Measurements from ENCODE around the gene SLC25A51. TPM values are rescaled to one million over a fixed set of nuclear protein-coding genes. Genes with fewer than 3 reads are reported as not detected.

The SLC25A51 gene, protein sequence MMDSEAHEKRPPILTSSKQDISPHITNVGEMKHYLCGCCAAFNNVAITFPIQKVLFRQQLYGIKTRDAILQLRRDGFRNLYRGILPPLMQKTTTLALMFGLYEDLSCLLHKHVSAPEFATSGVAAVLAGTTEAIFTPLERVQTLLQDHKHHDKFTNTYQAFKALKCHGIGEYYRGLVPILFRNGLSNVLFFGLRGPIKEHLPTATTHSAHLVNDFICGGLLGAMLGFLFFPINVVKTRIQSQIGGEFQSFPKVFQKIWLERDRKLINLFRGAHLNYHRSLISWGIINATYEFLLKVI
- 16.4 TPM for polyA plus RNA-seq (2013, experiment 1 of 2)
- 16.6 TPM for polyA plus RNA-seq (2013, experiment 2 of 2)

DNA sequence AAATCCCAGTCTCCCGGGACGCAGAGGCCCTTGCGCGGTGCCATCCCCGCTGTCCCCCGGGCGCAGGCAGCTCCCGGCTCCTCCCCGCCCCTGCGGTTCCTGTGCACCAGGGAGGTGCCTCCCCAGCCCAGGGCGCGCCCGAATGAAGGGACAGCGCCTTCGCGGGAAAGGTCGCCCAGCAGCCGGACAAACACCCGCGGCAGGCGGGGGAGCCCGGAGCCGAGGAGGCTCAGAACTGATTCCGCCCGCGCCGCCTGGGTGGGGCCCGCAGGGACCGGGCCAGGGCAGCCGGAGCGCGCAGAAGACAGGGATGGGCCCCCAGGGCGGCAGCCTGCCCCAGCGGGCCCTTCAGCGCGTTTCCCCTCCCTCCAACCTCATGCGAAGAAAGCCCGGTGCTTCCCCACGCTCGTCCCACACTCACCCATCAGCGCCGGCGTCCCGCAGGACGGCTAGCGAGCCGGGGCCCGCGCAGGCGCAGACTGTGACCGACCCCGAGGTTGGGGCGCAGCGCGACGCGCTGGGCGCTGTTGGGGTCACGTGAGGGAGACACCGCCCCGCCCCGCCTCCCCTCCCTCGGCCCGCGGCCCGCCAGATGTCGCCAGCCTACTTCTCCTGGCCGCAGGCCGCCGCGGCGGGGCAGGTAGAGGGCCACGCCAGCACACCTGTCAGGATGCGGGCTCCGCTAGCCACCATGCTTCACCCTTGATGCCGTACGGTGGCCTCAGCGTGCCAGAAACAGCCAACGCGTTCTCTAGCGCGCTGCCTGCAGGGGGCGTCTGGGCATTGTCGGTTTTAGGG is at the start of gene SLC25A51:
TSS of gene SLC25A51 (minus strand) at position 481 of the 798 bp plus-strand sequence. CDS start 15,577 bp downstream, outside the sequence.
- Histone ChIP-seq H3K4me3 (ENCODE audit: low read length in 2 of 2) (peak within 1 kb of the TSS; percentile 68 to 95), H3K23ac (ENCODE audit: low read depth, low read length, poor library complexity) (peak within 1 kb of the TSS; percentile 92), H3K4me2 (ENCODE audit: insufficient read depth, low read length, poor library complexity, severe bottlenecking) (peak within 1 kb of the TSS; percentile 75), H3K4me1 (ENCODE audit: control insufficient read depth in 2 of 2, insufficient read depth in 1 of 2, low read depth in 1 of 2, low read length in 2 of 2) (peaks cover 8 to 14% of the 10 kb centered on the region in 2 donors), H3K27me3 (ENCODE audit: control insufficient read depth in 3 of 3, insufficient read depth in 3 of 3, low read depth in 1 of 3, low read length in 3 of 3) (no peaks in the 10 kb centered on the region), H3K4ac (ENCODE audit: low read length) (no peak within 1 kb of the TSS), H2BK15ac (ENCODE audit: low read length) (peak within 1 kb of the TSS; percentile 35), H4K8ac (ENCODE audit: low read depth, low read length) (no peak within 1 kb of the TSS), H2BK5ac (ENCODE audit: low read length) (peak within 1 kb of the TSS; percentile 69), H2BK12ac (ENCODE audit: low read length) (peak within 1 kb of the TSS; percentile 46), H3K36me3 (replicated peaks in 1 of 2; ENCODE audit: control insufficient read depth in 2 of 2, insufficient read depth in 2 of 2, low read length in 2 of 2) (peaks cover 3 to 26% of the 10 kb centered on the region in 2 donors), H3K27ac (replicated peaks; ENCODE audit: low read length) (peak within 1 kb of the TSS; percentile 55), H2AFZ (ENCODE audit: low read length) (peak within 1 kb of the TSS; percentile 100), H2BK120ac (ENCODE audit: low read depth, low read length) (peak within 1 kb of the TSS; percentile 27), H3K14ac (ENCODE audit: low read length) (no peak within 1 kb of the TSS), H3K79me1 (ENCODE audit: low read depth, low read length) (no peaks in the 10 kb centered on the region), H4K91ac (ENCODE audit: low read depth, low read length, poor library complexity) (no peak within 1 kb of the TSS), H3K18ac (ENCODE audit: low read length) (peak within 1 kb of the TSS; percentile 93), H3K9ac (ENCODE audit: low read depth, low read length, poor library complexity) (peak within 1 kb of the TSS; percentile 96), H3K9me3 (replicated peaks in 1 of 2; ENCODE audit: control insufficient read depth in 2 of 2, insufficient read depth in 1 of 2, low read depth in 1 of 2, low read length in 2 of 2) (no peaks in the 10 kb centered on the region), H2AK5ac (ENCODE audit: low read depth, low read length) (peak within 1 kb of the TSS; percentile 42)
- peak; percentile 93 for DNase-seq (ENCODE audit: low spot score)
- no CpG with 5 or more reads among the region's 84 CpGs for WGBS, 2 donors (ENCODE audit: extremely low coverage in 2 of 2, insufficient read length in 2 of 2, insufficient replicate concordance in 1 of 2)

DNA sequence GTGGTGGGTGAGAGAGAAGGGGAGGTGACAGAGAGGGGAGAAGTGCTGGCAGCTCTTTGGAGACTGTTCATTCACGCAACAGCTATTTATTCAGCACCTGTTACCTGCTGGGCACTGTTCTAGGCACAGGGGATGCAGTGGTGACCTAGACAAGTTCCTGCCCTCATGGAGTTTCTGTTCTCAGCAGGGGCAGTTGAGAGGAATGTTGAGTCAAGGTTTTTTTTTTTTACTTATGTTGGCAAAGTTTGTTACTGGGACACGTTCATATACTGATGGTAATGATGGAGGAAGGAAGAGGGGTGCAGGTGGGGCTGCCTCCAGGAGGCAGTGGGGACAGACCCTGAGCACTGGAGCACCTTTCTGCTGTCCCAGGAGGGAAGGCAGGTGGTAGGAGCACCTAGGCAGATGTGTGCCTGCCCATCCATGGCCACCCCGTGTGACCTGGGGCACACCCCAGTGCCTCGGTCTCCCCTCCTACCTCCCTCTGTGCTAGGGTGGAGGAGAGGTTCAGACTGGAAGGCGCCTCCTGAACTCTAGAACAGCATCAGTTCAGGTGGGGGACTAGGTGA is 49.4 kb upstream of the SLC25A51 start:
- Histone ChIP-seq H3K4me2 (ENCODE audit: insufficient read depth, low read length, poor library complexity, severe bottlenecking) (no peak overlapping the region), H3K27ac (replicated peaks; ENCODE audit: low read length) (no peak overlapping the region)

DNA sequence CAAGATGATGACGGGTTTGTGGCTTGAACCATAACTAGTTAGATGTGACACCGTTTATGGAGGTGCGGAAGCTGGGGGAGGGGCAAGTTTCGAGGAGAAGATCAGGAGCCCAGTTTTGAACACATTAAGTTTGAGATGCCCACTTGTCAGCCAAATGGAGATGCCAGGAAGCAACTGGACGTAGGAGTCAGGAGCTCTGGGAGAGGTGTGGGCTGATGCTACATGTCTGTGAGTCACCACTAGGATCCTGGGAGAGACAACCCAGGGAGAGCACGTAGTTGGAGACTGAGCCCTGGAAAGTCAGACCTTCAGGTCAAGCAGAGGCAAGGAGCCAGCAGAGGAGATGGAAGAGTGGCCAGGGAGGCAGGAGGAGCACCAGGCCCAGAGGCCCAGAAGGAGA is 48.8 kb upstream of the SLC25A51 start:
- H3K79me1 ChIP-seq (ENCODE audit: low read depth, low read length), result no peaks in the 10 kb centered on the region
- no peaks in the 10 kb centered on the region for H3K9me3 ChIP-seq (replicated peaks in 1 of 2; ENCODE audit: control insufficient read depth in 2 of 2, insufficient read depth in 1 of 2, low read depth in 1 of 2, low read length in 2 of 2)
- no peak overlapping the region for H3K4ac ChIP-seq (ENCODE audit: low read length)
- no peak overlapping the region for H3K23ac ChIP-seq (ENCODE audit: low read depth, low read length, poor library complexity)
- no peak overlapping the region for H4K8ac ChIP-seq (ENCODE audit: low read depth, low read length)
- H3K18ac ChIP-seq (ENCODE audit: low read length), result peak overlapping the region; percentile 51
- no peak overlapping the region for H3K4me2 ChIP-seq (ENCODE audit: insufficient read depth, low read length, poor library complexity, severe bottlenecking)
- H3K27me3 ChIP-seq (ENCODE audit: control insufficient read depth in 3 of 3, insufficient read depth in 3 of 3, low read depth in 1 of 3, low read length in 3 of 3), result no peaks in the 10 kb centered on the region
- H3K14ac ChIP-seq (ENCODE audit: low read length), result no peak overlapping the region
- peak overlapping the region; percentile 42 for H2BK15ac ChIP-seq (ENCODE audit: low read length)
- H3K9ac ChIP-seq (ENCODE audit: low read depth, low read length, poor library complexity), result no peak overlapping the region
- H2AK5ac ChIP-seq (ENCODE audit: low read depth, low read length), result no peak overlapping the region
- H2BK12ac ChIP-seq (ENCODE audit: low read length), result no peak overlapping the region
- no peak overlapping the region for H3K27ac ChIP-seq (replicated peaks; ENCODE audit: low read length)
- H2BK120ac ChIP-seq (ENCODE audit: low read depth, low read length), result no peak overlapping the region
- H2AFZ ChIP-seq (ENCODE audit: low read length), result no peak overlapping the region
- peaks cover 0 to 2% of the 10 kb centered on the region in 2 donors for H3K4me1 ChIP-seq (ENCODE audit: control insufficient read depth in 2 of 2, insufficient read depth in 1 of 2, low read depth in 1 of 2, low read length in 2 of 2)
- H3K36me3 ChIP-seq (replicated peaks in 1 of 2; ENCODE audit: control insufficient read depth in 2 of 2, insufficient read depth in 2 of 2, low read length in 2 of 2), result no peaks in the 10 kb centered on the region
- no peak overlapping the region for H4K91ac ChIP-seq (ENCODE audit: low read depth, low read length, poor library complexity)
- H3K4me3 ChIP-seq (ENCODE audit: low read length in 2 of 2), result no peak overlapping the region
- no peak overlapping the region for H2BK5ac ChIP-seq (ENCODE audit: low read length)
- WGBS, 2 donors (ENCODE audit: extremely low coverage in 2 of 2, insufficient read length in 2 of 2, insufficient replicate concordance in 1 of 2), result no CpG with 5 or more reads among the region's 6 CpGs
- no peak for DNase-seq (ENCODE audit: low spot score)

More for the DNA sequence above, 49.4 kb upstream of the SLC25A51 start:
- Histone ChIP-seq H2BK12ac (ENCODE audit: low read length) (no peak overlapping the region), H3K36me3 (replicated peaks in 1 of 2; ENCODE audit: control insufficient read depth in 2 of 2, insufficient read depth in 2 of 2, low read length in 2 of 2) (no peaks in the 10 kb centered on the region), H4K8ac (ENCODE audit: low read depth, low read length) (no peak overlapping the region), H2BK120ac (ENCODE audit: low read depth, low read length) (no peak overlapping the region), H3K79me1 (ENCODE audit: low read depth, low read length) (no peaks in the 10 kb centered on the region), H2AFZ (ENCODE audit: low read length) (no peak overlapping the region), H3K9ac (ENCODE audit: low read depth, low read length, poor library complexity) (no peak overlapping the region), H2AK5ac (ENCODE audit: low read depth, low read length) (peak overlapping the region; percentile 6), H3K9me3 (replicated peaks in 1 of 2; ENCODE audit: control insufficient read depth in 2 of 2, insufficient read depth in 1 of 2, low read depth in 1 of 2, low read length in 2 of 2) (no peaks in the 10 kb centered on the region), H4K91ac (ENCODE audit: low read depth, low read length, poor library complexity) (no peak overlapping the region), H2BK15ac (ENCODE audit: low read length) (peak overlapping the region; percentile 42), H3K4me3 (ENCODE audit: low read length in 2 of 2) (no peak overlapping the region), H2BK5ac (ENCODE audit: low read length) (no peak overlapping the region), H3K4ac (ENCODE audit: low read length) (no peak overlapping the region), H3K4me1 (ENCODE audit: control insufficient read depth in 2 of 2, insufficient read depth in 1 of 2, low read depth in 1 of 2, low read length in 2 of 2) (peaks cover 0 to 2% of the 10 kb centered on the region in 2 donors), H3K27me3 (ENCODE audit: control insufficient read depth in 3 of 3, insufficient read depth in 3 of 3, low read depth in 1 of 3, low read length in 3 of 3) (no peaks in the 10 kb centered on the region), H3K18ac (ENCODE audit: low read length) (peak overlapping the region; percentile 50), H3K14ac (ENCODE audit: low read length) (no peak overlapping the region), H3K23ac (ENCODE audit: low read depth, low read length, poor library complexity) (no peak overlapping the region)
- DNase-seq (ENCODE audit: low spot score), result no peak
- WGBS, 2 donors (ENCODE audit: extremely low coverage in 2 of 2, insufficient read length in 2 of 2, insufficient replicate concordance in 1 of 2), result no CpG with 5 or more reads among the region's 5 CpGs

Measured in neuronal stem cell (in vitro differentiated cells).